ENCODE measurements around the gene MAOB.

GRCh38 chrX:43817444-43817843, 64.8 kb downstream of the MAOB start:
- no peak for TF ChIP-seq CTCF (IDR thresholded peaks at IDR 0.05)
- TF ChIP-seq POLR2A (IDR thresholded peaks at IDR 0.05) = no peak

Data from thyroid gland (tissue), 4 donors.